Measurements from ENCODE around the gene TMCC1. TPM values are rescaled to one million over a fixed set of nuclear protein-coding genes. Genes with fewer than 3 reads are reported as not detected.

The TMCC1 gene
- polyA plus RNA-seq, 1 experiment, result 14.4 TPM

DNA sequence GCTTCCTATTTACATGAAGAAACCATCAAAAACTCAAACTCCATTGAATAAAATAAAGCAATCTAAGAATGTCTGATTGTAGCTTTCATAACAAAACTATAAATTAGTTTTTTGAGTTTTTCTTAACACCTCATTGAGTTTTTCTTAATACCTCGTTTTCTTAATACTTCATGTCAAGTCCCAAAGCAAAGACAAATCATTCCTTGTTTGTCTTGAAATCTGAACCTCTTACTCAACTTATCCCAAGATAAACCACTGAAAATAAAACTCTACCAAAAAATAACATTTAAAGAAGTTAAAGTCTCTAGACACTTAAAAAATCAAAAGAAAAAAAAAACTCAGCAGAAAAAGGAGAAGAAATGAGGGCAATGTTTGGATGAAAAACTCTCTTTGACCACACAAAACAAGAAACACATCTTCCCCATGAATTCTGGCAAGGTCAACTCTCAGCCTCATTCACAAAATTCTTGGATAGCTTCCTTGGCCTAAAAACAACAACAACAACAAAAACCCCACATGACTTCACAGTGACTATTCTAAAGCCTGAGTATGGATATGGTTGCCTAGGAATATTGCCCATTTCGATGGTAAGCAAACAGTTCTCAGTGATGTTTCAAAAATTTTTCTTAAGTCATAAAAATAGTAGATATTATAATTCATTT, 38.2 kb downstream of the TMCC1 start:
- TF ChIP-seq, protein P1, sequence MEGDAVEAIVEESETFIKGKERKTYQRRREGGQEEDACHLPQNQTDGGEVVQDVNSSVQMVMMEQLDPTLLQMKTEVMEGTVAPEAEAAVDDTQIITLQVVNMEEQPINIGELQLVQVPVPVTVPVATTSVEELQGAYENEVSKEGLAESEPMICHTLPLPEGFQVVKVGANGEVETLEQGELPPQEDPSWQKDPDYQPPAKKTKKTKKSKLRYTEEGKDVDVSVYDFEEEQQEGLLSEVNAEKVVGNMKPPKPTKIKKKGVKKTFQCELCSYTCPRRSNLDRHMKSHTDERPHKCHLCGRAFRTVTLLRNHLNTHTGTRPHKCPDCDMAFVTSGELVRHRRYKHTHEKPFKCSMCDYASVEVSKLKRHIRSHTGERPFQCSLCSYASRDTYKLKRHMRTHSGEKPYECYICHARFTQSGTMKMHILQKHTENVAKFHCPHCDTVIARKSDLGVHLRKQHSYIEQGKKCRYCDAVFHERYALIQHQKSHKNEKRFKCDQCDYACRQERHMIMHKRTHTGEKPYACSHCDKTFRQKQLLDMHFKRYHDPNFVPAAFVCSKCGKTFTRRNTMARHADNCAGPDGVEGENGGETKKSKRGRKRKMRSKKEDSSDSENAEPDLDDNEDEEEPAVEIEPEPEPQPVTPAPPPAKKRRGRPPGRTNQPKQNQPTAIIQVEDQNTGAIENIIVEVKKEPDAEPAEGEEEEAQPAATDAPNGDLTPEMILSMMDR (IDR thresholded peaks at IDR 0.05; ENCODE audit: insufficient read depth, low read depth, low read length), result no peak
- Histone ChIP-seq H3K27me3 (ENCODE audit: control insufficient read depth, insufficient read depth, low read length) (no peaks in the 10 kb centered on the region), H3K4me3 (ENCODE audit: low read depth, low read length) (no peak overlapping the region), H3K36me3 (ENCODE audit: control insufficient read depth, insufficient read depth, low read length) (no peaks in the 10 kb centered on the region)
- ChIA-PET CTCF (no interaction called here), POLR2A (no interaction called here)
- peak; percentile 41 for DNase-seq (ENCODE audit: low read depth)

DNA sequence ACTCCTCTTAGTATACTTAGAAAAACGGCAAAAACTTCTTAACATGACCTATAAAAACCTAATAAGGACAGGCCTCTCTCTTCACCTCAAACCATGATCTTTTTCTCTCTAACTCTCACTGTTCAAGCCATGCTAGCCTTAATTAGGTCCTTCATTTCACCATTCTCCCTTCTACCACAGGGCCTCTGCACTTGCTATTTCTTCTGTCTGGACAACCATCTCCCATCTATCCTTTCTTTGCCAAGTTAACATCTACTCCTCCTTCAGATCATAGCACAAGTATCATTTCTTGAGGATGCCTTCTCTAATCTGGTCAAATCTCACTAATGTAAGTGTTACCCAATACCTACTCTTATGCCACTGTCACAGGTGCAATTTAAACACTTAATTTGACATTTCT, 39.1 kb downstream of the TMCC1 start:
- TF ChIP-seq, protein P1 (IDR thresholded peaks at IDR 0.05; ENCODE audit: insufficient read depth, low read depth, low read length), result no peak
- H3K4me3 ChIP-seq (ENCODE audit: low read depth, low read length), result no peak overlapping the region
- POLR2A ChIA-PET, result no interaction called here
- CTCF ChIA-PET, result no interaction called here
- no peaks in the 10 kb centered on the region for H3K36me3 ChIP-seq (ENCODE audit: control insufficient read depth, insufficient read depth, low read length)
- H3K27me3 ChIP-seq (ENCODE audit: control insufficient read depth, insufficient read depth, low read length), result no peaks in the 10 kb centered on the region
- DNase-seq (ENCODE audit: low read depth), result no peak

DNA sequence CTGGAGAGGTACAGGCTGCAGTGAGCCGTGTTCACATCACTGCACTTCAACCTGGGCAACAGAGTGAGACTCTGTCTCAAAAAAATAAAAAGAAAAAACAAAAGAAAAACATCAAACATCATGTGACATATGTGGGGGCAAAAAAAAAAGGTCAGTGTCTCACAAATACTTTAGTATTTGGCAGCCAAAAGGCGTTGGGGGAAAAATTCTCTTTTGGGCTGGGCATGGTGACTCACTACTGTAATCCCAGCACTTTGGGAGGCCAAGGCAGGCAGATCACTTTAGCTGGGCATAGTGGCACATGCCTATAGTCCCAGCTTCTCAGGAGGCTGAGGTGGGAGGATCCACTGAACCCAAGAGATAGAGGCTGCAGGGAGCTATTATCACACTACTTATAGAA, 47.6 kb downstream of the TMCC1 start:
- Histone ChIP-seq H3K4me3 (ENCODE audit: low read depth, low read length) (no peak overlapping the region), H3K27me3 (ENCODE audit: control insufficient read depth, insufficient read depth, low read length) (no peaks in the 10 kb centered on the region), H3K36me3 (ENCODE audit: control insufficient read depth, insufficient read depth, low read length) (no peaks in the 10 kb centered on the region)
- TF ChIP-seq, protein P1 (IDR thresholded peaks at IDR 0.05; ENCODE audit: insufficient read depth, low read depth, low read length), result no peak
- ChIA-PET CTCF (interaction anchor here (0.6 to 1.0 kb wide), 3 partner anchors 14 to 125 kb away, joined by 3 to 4 read pairs (median 3); no protein-coding TSS in a partner anchor), POLR2A (interaction anchor here (0.7 kb wide), 1 partner anchor 247 kb away, joined by 3 read pairs; no protein-coding TSS in a partner anchor)
- DNase-seq (ENCODE audit: low read depth), result no peak

DNA sequence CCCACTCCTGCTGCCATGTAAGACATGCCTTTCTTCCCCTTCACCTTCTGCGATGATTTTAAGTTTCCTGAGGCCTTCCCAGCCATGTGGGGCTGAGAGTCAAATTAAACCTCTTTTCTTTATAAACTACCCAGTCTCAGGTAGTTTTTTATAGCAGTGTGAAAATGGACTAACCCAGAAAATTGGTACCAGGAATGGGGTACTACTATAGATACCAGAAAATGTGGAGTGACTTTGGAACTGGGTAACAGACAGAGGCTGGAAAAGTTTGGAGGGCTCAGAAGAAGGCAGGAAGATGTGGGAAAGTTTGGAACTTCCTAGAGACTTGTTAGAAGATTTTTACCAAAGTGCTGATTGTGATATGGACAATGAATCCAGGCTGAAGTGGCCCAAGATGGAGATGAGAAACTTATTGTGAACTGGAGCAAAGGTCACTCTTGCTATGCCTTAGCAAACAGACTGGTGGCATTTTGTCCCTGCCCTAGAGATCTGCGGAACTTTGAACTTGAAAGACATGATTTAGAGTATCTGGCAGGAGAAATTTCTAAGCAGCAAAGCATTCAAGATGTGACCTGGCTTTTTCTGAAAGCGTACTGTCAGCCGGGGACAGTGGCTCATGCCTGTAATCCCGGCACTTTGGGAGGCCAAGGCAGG, 52.7 kb downstream of the TMCC1 start:
- Histone ChIP-seq H3K36me3 (ENCODE audit: control insufficient read depth, insufficient read depth, low read length) (no peaks in the 10 kb centered on the region), H3K4me3 (ENCODE audit: low read depth, low read length) (no peak overlapping the region), H3K27me3 (ENCODE audit: control insufficient read depth, insufficient read depth, low read length) (no peaks in the 10 kb centered on the region)
- TF ChIP-seq, protein P1 (IDR thresholded peaks at IDR 0.05; ENCODE audit: insufficient read depth, low read depth, low read length), result no peak
- CTCF ChIA-PET, result no interaction called here
- POLR2A ChIA-PET, result no interaction called here
- DNase-seq (ENCODE audit: low read depth), result no peak

DNA sequence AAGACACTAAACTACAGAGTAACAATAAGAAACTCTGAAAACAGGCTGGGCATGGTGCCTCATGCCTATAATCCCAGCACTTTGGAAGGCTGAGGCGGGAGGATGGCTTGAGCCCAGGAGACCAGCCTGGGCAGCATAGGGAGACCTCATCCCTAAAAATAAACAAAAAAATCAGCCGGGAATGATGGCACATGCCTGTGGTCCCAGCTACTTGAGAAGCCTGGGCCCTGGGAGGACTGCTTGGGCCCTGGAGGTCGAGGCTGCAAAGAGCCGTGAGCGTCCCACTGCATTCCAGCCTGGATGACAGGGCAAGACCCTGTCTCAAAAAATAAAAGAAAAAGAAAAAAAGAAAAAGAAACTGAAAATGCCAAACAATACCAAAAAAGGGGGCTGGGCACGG, 55.4 kb downstream of the TMCC1 start:
- ChIA-PET POLR2A (no interaction called here), CTCF (interaction anchor here (2.2 kb wide), 1 partner anchor 96 kb away, joined by 5 read pairs; no protein-coding TSS in a partner anchor)
- DNase-seq (ENCODE audit: low read depth), result no peak
- Histone ChIP-seq H3K4me3 (ENCODE audit: low read depth, low read length) (no peak overlapping the region), H3K27me3 (ENCODE audit: control insufficient read depth, insufficient read depth, low read length) (no peaks in the 10 kb centered on the region), H3K36me3 (ENCODE audit: control insufficient read depth, insufficient read depth, low read length) (no peaks in the 10 kb centered on the region)
- TF ChIP-seq, protein P1 (IDR thresholded peaks at IDR 0.05; ENCODE audit: insufficient read depth, low read depth, low read length), result no peak
